Mesothelial cell of epicardium (in vitro differentiated cells): ENCODE results near the gene RIMS4. TPM values are rescaled to one million over a fixed set of nuclear protein-coding genes. Genes with fewer than 3 reads are reported as not detected.

ENCODE experiments used
- DNase-seq, 2 experiments: peaks; one replicate each; pipeline ENCODE4 v3.0.0; 2021; ENCODE audit warnings: low spot score in 2 of 2; ENCODE audit not compliant: unreplicated experiment in 2 of 2
- H3K27ac Mint-ChIP-seq: 2 replicates; pipeline ENCODE4 v1.8.0; 2021; ENCODE audit warnings: mixed read lengths
- H3K27me3 Mint-ChIP-seq: 2 replicates; pipeline ENCODE4 v1.8.0; 2021; ENCODE audit warnings: low read depth, mixed read lengths
- H3K36me3 Mint-ChIP-seq: 2 replicates; pipeline ENCODE4 v1.8.0; 2021; ENCODE audit warnings: mixed read lengths
- H3K4me1 Mint-ChIP-seq: 2 replicates; pipeline ENCODE4 v1.8.0; 2021; ENCODE audit warnings: mixed read lengths
- H3K4me3 Mint-ChIP-seq: 2 replicates; pipeline ENCODE4 v1.8.0; 2021; ENCODE audit warnings: mild to moderate bottlenecking, moderate library complexity, mixed read lengths
- H3K9me3 Mint-ChIP-seq: 2 replicates; pipeline ENCODE4 v1.8.0; 2021; ENCODE audit warnings: mixed read lengths
- total RNA-seq: library from RNA; stranded (reverse); gene quantifications from 3 replicates; pipeline ENCODE4 v1.2.1, GENCODE V29; 2021
- TF ChIP-seq, protein P1 (sequence below): fragments of 200-600 bp; sonication (generic); IDR thresholded peaks from one replicate; pipeline ENCODE4 v1.5.0; 2021; ENCODE audit warnings: antibody characterized with exemption; ENCODE audit not compliant: unreplicated experiment

Gene RIMS4
- total RNA-seq, 1 donor from 2014 or later, result 1.6 TPM

DNA sequence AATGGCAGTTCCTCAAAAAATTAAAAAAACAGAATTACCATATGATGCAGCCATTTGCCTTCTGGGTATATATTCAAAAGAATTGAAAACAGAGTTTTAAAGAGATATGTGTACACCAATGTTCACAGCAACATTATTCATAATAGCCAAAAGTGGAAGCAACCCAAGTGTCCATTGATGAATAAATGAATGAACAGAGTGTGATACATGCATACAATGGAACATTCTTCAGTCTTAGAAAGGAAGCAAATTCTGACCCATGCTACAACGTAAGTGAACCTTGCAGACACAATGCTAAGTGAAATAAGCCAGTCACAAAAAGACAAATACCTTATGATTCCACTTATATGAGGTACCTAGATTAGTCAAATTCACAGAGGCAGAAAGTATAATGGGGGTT is 40.5 kb upstream of the RIMS4 start:
- TF ChIP-seq, protein P1, sequence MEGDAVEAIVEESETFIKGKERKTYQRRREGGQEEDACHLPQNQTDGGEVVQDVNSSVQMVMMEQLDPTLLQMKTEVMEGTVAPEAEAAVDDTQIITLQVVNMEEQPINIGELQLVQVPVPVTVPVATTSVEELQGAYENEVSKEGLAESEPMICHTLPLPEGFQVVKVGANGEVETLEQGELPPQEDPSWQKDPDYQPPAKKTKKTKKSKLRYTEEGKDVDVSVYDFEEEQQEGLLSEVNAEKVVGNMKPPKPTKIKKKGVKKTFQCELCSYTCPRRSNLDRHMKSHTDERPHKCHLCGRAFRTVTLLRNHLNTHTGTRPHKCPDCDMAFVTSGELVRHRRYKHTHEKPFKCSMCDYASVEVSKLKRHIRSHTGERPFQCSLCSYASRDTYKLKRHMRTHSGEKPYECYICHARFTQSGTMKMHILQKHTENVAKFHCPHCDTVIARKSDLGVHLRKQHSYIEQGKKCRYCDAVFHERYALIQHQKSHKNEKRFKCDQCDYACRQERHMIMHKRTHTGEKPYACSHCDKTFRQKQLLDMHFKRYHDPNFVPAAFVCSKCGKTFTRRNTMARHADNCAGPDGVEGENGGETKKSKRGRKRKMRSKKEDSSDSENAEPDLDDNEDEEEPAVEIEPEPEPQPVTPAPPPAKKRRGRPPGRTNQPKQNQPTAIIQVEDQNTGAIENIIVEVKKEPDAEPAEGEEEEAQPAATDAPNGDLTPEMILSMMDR, result no peak

DNA sequence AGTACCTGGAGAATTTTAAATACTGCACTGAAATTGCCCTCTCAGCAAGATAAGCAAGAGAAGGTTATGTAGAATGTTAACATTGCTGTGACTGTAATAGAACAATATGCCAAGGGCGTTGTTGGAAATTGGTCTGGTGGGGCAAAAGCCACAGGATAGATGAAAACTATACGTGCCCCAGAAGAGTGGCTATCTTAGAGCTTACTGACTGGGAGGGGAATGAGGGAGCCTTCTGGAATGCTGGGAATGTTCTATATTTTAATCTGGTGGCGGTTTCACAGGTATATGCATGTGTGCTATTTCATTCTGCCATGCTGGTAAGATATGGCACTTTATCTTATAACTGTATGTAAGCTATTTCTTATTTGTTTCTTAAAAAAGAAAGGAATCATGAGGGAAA is 39.9 kb upstream of the RIMS4 start:
- DNase-seq, result no peak
- H3K9me3 Mint-ChIP-seq, result no peaks in the 10 kb centered on the region
- H3K4me3 Mint-ChIP-seq, result no peak overlapping the region

More for the DNA sequence above, 40.5 kb upstream of the RIMS4 start:
- Mint-ChIP-seq H3K27me3 (peaks cover 16% of the 10 kb centered on the region), H3K4me3 (no peak overlapping the region), H3K36me3 (no peaks in the 10 kb centered on the region), H3K4me1 (peaks cover 5% of the 10 kb centered on the region), H3K9me3 (no peaks in the 10 kb centered on the region), H3K27ac (no peak overlapping the region)
- no peak for DNase-seq

DNA sequence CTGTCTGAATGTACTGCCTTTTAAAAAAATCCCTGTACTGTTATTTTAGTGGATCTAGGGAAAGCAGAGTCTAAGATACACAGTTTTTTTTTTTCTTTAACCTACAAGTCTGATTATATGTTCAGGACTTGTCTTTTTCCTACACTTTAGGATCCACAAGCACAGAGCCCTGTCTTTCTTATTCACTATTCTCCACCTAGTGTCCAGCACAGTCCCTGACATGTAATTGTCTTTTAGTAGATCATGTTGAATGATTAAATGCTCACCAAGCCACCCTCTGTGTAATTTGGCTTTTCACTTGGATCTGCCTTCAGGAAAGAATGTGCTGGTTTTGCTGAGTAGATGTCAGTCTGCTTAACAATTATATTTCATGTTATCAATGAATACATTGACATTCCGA is 39.4 kb upstream of the RIMS4 start:
- no peaks in the 10 kb centered on the region for H3K36me3 Mint-ChIP-seq

More for the DNA sequence above, 39.9 kb upstream of the RIMS4 start:
- TF ChIP-seq, protein P1, result no peak
- Mint-ChIP-seq H3K27ac (no peak overlapping the region), H3K36me3 (no peaks in the 10 kb centered on the region), H3K27me3 (peaks cover 18% of the 10 kb centered on the region), H3K4me1 (peaks cover 5% of the 10 kb centered on the region)

GRCh38 chr20:44848254-44849015 is 38.1 kb upstream of the RIMS4 start:
- H3K4me3 Mint-ChIP-seq, result no peak overlapping the region
- no peak for DNase-seq
- peaks cover 5% of the 10 kb centered on the region for H3K4me1 Mint-ChIP-seq
- H3K36me3 Mint-ChIP-seq, result no peaks in the 10 kb centered on the region
- no peaks in the 10 kb centered on the region for H3K9me3 Mint-ChIP-seq
- no peak overlapping the region for H3K27ac Mint-ChIP-seq
- TF ChIP-seq, protein P1, result no peak
- H3K27me3 Mint-ChIP-seq, result peaks cover 21% of the 10 kb centered on the region

More for the DNA sequence above, 39.4 kb upstream of the RIMS4 start:
- H3K27ac Mint-ChIP-seq, result no peak overlapping the region
- H3K4me1 Mint-ChIP-seq, result peaks cover 5% of the 10 kb centered on the region
- TF ChIP-seq, protein P1, result no peak
- H3K4me3 Mint-ChIP-seq, result no peak overlapping the region
- H3K9me3 Mint-ChIP-seq, result no peaks in the 10 kb centered on the region
- H3K27me3 Mint-ChIP-seq, result peaks cover 20% of the 10 kb centered on the region
- DNase-seq, result no peak

DNA sequence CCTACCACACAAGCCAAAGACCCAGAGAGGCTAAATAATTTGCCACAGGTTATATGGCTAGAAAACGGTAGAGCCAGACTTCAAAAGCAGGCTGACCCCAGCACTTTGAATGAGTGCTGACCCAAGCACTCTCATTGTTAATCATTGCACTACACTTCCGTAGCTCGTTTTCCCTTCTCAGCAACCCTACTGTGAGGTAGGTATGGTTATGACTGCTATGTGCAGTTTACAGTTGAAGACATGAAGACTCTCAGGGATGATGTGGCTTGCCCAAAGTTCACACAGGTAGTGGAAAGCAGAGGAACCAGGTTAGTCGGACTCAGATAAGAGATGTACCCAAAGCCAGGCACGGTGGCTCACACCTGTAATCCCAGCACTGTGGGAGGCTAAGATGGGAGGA is 33.5 kb upstream of the RIMS4 start:
- no peak overlapping the region for H3K4me3 Mint-ChIP-seq
- H3K27ac Mint-ChIP-seq, result no peak overlapping the region
- no peaks in the 10 kb centered on the region for H3K4me1 Mint-ChIP-seq
- TF ChIP-seq, protein P1, result no peak
- no peaks in the 10 kb centered on the region for H3K36me3 Mint-ChIP-seq
- H3K9me3 Mint-ChIP-seq, result peaks cover 5% of the 10 kb centered on the region
- no peak for DNase-seq
- H3K27me3 Mint-ChIP-seq, result peaks cover 35% of the 10 kb centered on the region
